Vagina (tissue), 2 donors: ENCODE measurements around the gene ART3.
A peak's percentile ranks its signal among the peaks of the same experiment; 100 is the strongest.

Source experiments
- CTCF ChIP-seq, 3 experiments: fragments of 450-650 bp in 2 of 3; fragments of 200-600 bp in 1 of 3; sonication (generic) in 1 of 3; IDR thresholded peaks; one replicate each; pipeline ENCODE4 v1.5.1; 2017 to 2019; ENCODE audit warnings: antibody characterized with exemption in 3 of 3, mild to moderate bottlenecking in 2 of 3, moderate library complexity in 2 of 3
- POLR2AphosphoS5 ChIP-seq, 2 donors: sonication (generic); formaldehyde crosslinking; IDR thresholded peaks; one replicate each; pipeline ENCODE4 v1.9.0; 2017; ENCODE audit warnings: antibody characterized with exemption in 2 of 2, mild to moderate bottlenecking in 2 of 2, low read depth in 1 of 2; ENCODE audit not compliant: insufficient read depth in 1 of 2

GRCh38 chr4:76091052-76091451 is 16.5 kb downstream of the ART3 start:
- TF ChIP-seq POLR2AphosphoS5 (IDR thresholded peaks at IDR 0.05; ENCODE audit: insufficient read depth in 1 of 2, low read depth in 1 of 2), result peak in 1 of 2 donors; percentile 15
- no peak for TF ChIP-seq CTCF (IDR thresholded peaks at IDR 0.05)
